Omental fat pad (tissue), 4 donors: Measurements from ENCODE around the gene TCAF1. TPM values are rescaled to one million over a fixed set of nuclear protein-coding genes. Genes with fewer than 3 reads are reported as not detected.
"Not testable (repeated sequence)": the region's sequence is repeated elsewhere in the genome, so short reads cannot be mapped to it uniquely, and the experiment has no call there.

Experiments used
- ATAC-seq: fragments of 150-250 bp; one replicate; pipeline ENCODE4 v1.9.1; 2016; ENCODE audit warnings: mild to moderate bottlenecking, moderate library complexity; ENCODE audit not compliant: low FRiP score
- DNase-seq: peaks from one replicate; pipeline ENCODE4 v3.0.0-alpha.2; 2019; ENCODE audit warnings: low spot score
- total RNA-seq, 4 donors: library from RNA; depleted of rRNA; stranded (reverse); fragments of >200 nt; gene quantifications; one replicate each; pipeline ENCODE4 v1.1.0, GENCODE V29; 2016
- TF ChIP-seq, protein P1 (sequence below), 3 donors: fragments of 450-650 bp; IDR thresholded peaks; one replicate each; pipeline ENCODE4 v1.5.1; 2016 to 2017; ENCODE audit warnings: antibody characterized with exemption in 3 of 3, mild to moderate bottlenecking in 3 of 3, moderate library complexity in 2 of 3

The TCAF1 gene
- total RNA-seq, 4 donors from 2014 or later, result 29.3 to 67.4 (median 56.3) TPM

DNA sequence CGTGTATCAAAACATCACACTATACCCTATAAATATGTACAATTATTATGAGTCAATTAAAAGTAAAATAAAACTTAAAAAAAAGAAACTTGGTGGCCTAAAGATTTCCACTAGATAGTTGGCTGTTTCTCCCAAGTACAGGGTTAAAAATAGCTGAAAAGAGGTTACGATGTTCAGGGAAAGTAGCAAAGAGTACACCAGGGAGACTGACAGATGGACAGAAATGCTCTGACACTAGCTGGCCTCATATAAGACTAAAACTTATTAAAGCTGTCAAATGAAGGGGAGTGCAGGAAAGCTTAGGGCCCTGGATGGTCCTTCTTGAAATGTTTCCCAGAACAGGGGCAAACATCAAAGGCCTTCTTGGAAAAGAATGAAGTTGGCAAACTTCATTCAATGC lies 51.3 kb downstream of the TCAF1 start:
- no peak for DNase-seq
- TF ChIP-seq, protein P1, sequence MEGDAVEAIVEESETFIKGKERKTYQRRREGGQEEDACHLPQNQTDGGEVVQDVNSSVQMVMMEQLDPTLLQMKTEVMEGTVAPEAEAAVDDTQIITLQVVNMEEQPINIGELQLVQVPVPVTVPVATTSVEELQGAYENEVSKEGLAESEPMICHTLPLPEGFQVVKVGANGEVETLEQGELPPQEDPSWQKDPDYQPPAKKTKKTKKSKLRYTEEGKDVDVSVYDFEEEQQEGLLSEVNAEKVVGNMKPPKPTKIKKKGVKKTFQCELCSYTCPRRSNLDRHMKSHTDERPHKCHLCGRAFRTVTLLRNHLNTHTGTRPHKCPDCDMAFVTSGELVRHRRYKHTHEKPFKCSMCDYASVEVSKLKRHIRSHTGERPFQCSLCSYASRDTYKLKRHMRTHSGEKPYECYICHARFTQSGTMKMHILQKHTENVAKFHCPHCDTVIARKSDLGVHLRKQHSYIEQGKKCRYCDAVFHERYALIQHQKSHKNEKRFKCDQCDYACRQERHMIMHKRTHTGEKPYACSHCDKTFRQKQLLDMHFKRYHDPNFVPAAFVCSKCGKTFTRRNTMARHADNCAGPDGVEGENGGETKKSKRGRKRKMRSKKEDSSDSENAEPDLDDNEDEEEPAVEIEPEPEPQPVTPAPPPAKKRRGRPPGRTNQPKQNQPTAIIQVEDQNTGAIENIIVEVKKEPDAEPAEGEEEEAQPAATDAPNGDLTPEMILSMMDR (IDR thresholded peaks at IDR 0.05), result no peak
- no peak for ATAC-seq

DNA sequence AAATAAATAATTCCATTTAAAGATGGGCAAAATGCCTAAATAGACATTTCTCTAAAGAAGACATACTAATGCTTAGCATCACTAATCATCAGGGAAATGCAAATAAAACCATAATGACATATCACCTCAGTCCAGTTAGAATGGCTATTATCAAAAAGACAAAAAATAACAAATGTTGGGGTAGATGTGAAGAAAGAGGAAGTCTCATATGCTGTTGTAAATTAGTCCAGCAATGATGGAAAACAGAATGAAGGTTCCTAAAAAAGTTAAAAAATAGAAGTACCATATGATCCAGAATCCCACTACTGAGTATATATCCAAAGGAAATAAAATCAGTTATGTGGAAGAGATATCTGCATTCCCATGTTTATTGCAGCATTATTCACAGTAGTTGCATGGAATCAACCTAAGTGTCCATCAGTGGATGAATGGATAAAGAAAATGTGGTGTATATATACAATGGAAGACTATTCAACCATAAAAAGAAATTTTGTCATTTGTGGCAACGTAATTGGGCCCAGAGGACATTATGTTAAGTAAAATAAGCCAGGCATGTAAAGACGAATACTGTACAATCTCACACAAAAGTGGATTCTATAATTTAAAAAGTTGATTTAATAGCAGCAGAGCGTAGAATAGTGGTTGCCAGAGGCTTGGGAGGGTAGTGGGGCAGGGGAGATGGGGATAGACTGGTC lies 52.0 kb downstream of the TCAF1 start:
- TF ChIP-seq, protein P1 (IDR thresholded peaks at IDR 0.05), result no peak

DNA sequence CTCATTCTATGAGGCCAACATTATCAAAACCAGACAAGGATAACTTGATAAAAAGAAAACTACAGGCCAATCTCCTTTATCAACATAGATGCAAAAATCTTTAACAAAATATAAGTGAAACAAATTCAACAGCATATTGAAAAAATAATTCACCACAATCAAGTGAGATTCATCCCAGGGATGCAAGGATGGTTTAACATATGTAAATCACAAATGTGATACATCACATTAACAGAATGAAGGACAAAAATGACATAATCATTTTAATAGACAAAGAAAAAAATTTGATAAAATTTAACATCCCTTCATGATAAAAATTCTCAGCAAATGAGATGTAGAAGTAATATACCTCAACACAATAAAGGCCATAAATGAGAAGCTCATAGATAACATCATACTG lies 53.8 kb downstream of the TCAF1 start:
- no peak for ATAC-seq
- TF ChIP-seq, protein P1 (IDR thresholded peaks at IDR 0.05), result no peak
- no peak for DNase-seq

More for the DNA sequence above, 52.0 kb downstream of the TCAF1 start:
- ATAC-seq, result no peak
- no peak for DNase-seq

DNA sequence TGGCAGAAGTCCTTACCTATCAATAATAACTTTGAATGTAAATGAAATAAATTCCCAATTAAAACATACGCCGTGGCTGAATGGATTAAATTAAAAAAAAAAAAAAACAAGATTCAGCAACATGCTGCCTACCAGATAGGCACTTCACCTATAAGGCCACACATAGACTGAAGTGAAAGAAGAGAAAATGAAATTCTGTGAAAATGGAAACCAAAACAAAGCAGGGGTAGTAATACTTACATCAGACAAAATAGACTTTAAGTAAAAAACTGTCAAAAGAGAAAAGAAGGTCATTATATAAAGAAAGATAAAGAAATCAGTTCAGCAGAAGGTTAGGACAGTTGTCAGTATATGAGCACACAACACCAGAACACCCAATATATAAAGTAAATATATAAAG lies 55.3 kb downstream of the TCAF1 start:
- ATAC-seq (no peak), DNase-seq (no peak)
- TF ChIP-seq, protein P1 (IDR thresholded peaks at IDR 0.05), result no peak

DNA sequence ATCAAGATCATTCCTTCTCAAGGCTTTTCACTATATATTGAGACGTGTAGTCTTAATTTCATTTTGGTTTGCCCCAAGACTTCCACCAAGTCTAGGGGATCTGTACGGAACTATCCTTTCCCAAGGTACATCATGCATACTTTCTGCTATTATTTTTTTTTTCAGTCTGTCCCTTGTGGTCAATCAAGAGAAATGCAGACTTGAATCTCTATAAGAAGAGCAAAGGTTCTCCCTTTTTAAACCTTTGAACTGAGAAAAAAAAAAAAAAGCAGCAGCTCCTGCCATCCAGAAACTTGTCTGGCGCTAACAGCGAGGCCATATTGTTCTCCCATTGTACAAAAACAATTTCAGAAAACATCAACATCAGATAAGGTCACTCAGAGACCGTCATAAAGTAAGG lies 60.3 kb downstream of the TCAF1 start:
- not testable (repeated sequence) for ATAC-seq

GRCh38 chr7:143840062-143840461 lies 61.9 kb downstream of the TCAF1 start:
- DNase-seq, ATAC-seq: not testable (repeated sequence)

More for the DNA sequence above, 60.3 kb downstream of the TCAF1 start:
- not testable (repeated sequence) for DNase-seq

DNA sequence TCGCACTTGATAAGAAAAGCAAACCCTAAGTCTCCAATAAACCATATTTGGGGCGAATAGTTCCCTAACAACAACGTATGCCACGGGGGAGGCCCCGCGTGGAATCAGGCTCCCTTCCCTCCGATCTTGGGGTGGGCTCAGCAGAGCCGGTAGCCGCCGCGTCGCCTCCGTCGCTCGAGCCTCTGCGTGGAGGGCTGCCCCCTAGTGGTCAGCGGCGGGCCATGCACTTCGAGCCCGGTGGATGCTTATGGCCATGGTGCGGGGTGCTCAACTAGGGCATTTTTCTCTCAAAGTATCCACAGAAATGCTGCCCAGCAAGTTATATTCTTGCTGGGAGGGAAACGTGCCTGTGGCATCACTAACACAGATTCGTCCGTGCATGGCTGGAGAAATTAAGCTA lies 64.8 kb downstream of the TCAF1 start:
- ATAC-seq (peak; percentile 92), DNase-seq (peak; percentile 88)

- ATAC-seq, result peak; percentile 98
- DNase-seq, result peak; percentile 69
These were observed 65.4 kb downstream of the TCAF1 start for GRCh38 chr7:143836622-143837021.

- DNase-seq, result not testable (repeated sequence)
These were observed 65.9 kb downstream of the TCAF1 start for GRCh38 chr7:143836088-143836487.

GRCh38 chr7:143826578-143826977 lies 75.4 kb downstream of the TCAF1 start:
- ATAC-seq, DNase-seq: not testable (repeated sequence)

More at GRCh38 chr7:143836088-143836487, 65.9 kb downstream of the TCAF1 start:
- ATAC-seq, result peak; percentile 51

GRCh38 chr7:143824295-143825135 lies 77.5 kb downstream of the TCAF1 start:
- not testable (repeated sequence) for ATAC-seq, DNase-seq

DNA sequence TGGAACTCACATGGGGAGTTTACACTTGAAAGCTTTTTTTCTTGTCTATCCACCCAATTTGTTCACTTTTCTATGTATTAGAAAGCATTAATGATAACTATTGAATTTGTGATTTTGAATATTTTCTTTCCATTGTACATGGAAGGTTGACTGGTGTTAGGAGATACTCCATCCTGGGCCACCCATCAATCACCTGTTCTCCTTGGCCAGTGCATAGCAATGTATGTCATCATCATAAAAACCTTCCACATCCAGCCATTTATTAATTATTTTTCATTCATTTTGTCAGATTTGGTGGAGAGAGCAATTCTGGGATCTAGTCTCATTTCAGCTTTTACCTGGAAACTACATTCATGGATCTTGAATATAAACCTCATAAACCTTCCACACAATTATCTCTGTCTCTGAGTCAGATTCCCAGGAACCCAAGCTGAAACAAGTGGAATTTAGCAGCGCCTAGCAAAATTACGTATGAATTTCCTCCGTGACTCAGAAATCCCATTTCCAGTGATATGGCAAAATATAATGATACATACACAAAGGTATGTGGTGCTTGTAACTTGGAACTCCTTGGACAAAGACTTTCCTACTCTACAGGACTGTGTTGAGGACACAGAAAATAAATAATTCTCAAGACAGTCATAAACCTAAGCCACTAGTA lies 78.2 kb downstream of the TCAF1 start:
- not testable (repeated sequence) for DNase-seq
- peak; percentile 78 for ATAC-seq

GRCh38 chr7:143821392-143822277 lies 80.3 kb downstream of the TCAF1 start:
- not testable (repeated sequence) for DNase-seq, ATAC-seq
